ENCODE results near the gene TRIM66.

The TRIM66 gene

DNA sequence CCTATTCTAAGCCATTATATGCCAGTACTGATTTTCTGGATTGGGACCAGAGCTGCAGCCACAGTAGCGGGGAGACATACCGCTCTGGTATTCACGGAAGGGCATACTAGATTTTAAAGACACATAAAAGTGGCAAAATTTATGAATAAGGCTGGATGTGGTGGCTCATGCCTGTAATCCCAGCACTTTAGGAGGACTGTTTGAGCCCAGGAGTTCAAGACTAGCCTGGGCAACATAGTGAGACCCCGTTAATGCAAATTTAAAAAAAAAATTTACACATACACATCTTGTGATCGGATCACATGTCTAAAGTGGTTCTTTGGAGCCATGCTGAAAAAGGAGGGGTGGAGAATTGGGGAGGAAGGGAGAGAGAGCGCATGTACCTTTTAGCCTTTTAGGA, 9.1 kb upstream of the TRIM66 start:
- Histone ChIP-seq H4K20me1 (ENCODE audit: insufficient read depth, low read length, poor library complexity, severe bottlenecking) (no peaks in the 10 kb centered on the region), H3K4me1 (ENCODE audit: insufficient read depth, low read length, poor library complexity, severe bottlenecking) (peaks cover 23% of the 10 kb centered on the region), H3F3A (ENCODE audit: low read depth) (peaks cover 8% of the 10 kb centered on the region), H3K9me2 (replicated peaks; ENCODE audit: low read depth, low read length) (no peaks in the 10 kb centered on the region), H2AFZ (ENCODE audit: low read length) (no peak overlapping the region), H3K27me3 (ENCODE audit: insufficient read depth, low read length, poor library complexity, severe bottlenecking) (no peaks in the 10 kb centered on the region), H3K4me2 (ENCODE audit: low read depth, low read length, poor library complexity, severe bottlenecking) (no peak overlapping the region), H3K36me3 (ENCODE audit: insufficient read depth, low read length) (peaks cover 4% of the 10 kb centered on the region; the same call in 1 of the 2 replicates), H3K9me3 (ENCODE audit: insufficient read depth, low read depth, low read length) (no peaks in the 10 kb centered on the region), H3K79me2 (ENCODE audit: insufficient read depth, low read length) (peaks cover 22% of the 10 kb centered on the region), H3K9ac (ENCODE audit: low read depth, low read length, poor library complexity, severe bottlenecking) (no peak overlapping the region), H3K4me3 (ENCODE audit: low read length, poor library complexity, severe bottlenecking) (no peak overlapping the region)
- TF ChIP-seq, protein P1, sequence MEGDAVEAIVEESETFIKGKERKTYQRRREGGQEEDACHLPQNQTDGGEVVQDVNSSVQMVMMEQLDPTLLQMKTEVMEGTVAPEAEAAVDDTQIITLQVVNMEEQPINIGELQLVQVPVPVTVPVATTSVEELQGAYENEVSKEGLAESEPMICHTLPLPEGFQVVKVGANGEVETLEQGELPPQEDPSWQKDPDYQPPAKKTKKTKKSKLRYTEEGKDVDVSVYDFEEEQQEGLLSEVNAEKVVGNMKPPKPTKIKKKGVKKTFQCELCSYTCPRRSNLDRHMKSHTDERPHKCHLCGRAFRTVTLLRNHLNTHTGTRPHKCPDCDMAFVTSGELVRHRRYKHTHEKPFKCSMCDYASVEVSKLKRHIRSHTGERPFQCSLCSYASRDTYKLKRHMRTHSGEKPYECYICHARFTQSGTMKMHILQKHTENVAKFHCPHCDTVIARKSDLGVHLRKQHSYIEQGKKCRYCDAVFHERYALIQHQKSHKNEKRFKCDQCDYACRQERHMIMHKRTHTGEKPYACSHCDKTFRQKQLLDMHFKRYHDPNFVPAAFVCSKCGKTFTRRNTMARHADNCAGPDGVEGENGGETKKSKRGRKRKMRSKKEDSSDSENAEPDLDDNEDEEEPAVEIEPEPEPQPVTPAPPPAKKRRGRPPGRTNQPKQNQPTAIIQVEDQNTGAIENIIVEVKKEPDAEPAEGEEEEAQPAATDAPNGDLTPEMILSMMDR (conservative IDR thresholded peaks at IDR 0.05; ENCODE audit: low read length), result no peak
- TF ChIP-seq EZH2phosphoT487 (IDR thresholded peaks at IDR 0.05; ENCODE audit: borderline replicate concordance), result no peak

DNA sequence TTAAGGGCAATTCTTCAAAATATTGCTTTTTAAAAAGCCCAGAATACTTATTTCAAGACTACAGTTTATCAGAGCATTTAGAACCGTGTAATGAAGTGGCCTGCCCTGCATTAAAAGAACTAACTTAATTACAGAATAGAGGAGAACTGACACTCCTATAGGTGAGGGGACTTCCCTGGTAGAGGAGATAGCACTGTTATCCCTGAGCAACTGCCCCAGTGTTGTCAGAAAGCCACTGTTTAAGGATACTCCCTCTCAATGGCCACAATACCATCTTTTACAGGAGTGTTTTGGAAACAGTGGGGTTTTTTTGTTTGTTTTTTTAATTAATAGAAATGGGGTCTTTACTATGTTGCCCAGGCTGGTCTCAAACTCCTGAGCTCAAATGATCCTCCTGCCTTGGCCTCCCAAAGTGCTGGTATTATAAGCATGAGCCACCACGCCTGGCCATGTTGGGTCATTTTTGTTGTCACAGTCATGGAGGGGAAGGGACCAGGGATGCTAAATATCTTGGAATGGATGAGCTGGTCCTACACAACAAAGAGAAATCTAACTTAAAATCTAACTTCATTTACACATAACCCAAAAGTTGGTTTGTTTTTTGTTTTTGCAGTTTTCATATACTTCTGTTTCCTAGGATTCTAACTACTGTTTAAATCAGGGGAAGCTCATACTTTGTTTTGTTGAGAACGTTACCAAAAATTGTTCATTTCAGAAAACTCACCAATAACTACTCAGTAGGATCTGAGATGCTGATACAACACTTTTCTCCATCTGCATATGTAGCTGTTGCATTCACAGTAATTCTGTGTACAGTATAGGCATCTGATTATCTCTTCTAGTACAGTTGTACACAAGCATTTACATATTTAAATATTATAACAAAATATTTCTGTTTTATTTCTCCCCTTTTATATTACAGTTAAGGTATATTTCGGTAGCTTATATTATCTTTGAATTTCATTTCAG, 8.2 kb upstream of the TRIM66 start:
- Histone ChIP-seq H3K36me3 (ENCODE audit: insufficient read depth, low read length) (peaks cover 13% of the 10 kb centered on the region; the same call in 1 of the 2 replicates), H3K9me2 (replicated peaks; ENCODE audit: low read depth, low read length) (no peaks in the 10 kb centered on the region), H3K9ac (ENCODE audit: low read depth, low read length, poor library complexity, severe bottlenecking) (peak overlapping the region; percentile 83), H3K4me1 (ENCODE audit: insufficient read depth, low read length, poor library complexity, severe bottlenecking) (peaks cover 23% of the 10 kb centered on the region), H3K27me3 (ENCODE audit: insufficient read depth, low read length, poor library complexity, severe bottlenecking) (no peaks in the 10 kb centered on the region), H3K4me2 (ENCODE audit: low read depth, low read length, poor library complexity, severe bottlenecking) (peak overlapping the region; percentile 89), H3K79me2 (ENCODE audit: insufficient read depth, low read length) (peaks cover 31% of the 10 kb centered on the region), H3K9me3 (ENCODE audit: insufficient read depth, low read depth, low read length) (no peaks in the 10 kb centered on the region), H3F3A (ENCODE audit: low read depth) (peaks cover 8% of the 10 kb centered on the region), H3K4me3 (ENCODE audit: low read length, poor library complexity, severe bottlenecking) (peak overlapping the region; percentile 91), H2AFZ (ENCODE audit: low read length) (no peak overlapping the region), H4K20me1 (ENCODE audit: insufficient read depth, low read length, poor library complexity, severe bottlenecking) (peaks cover 6% of the 10 kb centered on the region)
- TF ChIP-seq, protein P1 (conservative IDR thresholded peaks at IDR 0.05; ENCODE audit: low read length), result no peak
- TF ChIP-seq EZH2phosphoT487 (IDR thresholded peaks at IDR 0.05; ENCODE audit: borderline replicate concordance), result no peak

DNA sequence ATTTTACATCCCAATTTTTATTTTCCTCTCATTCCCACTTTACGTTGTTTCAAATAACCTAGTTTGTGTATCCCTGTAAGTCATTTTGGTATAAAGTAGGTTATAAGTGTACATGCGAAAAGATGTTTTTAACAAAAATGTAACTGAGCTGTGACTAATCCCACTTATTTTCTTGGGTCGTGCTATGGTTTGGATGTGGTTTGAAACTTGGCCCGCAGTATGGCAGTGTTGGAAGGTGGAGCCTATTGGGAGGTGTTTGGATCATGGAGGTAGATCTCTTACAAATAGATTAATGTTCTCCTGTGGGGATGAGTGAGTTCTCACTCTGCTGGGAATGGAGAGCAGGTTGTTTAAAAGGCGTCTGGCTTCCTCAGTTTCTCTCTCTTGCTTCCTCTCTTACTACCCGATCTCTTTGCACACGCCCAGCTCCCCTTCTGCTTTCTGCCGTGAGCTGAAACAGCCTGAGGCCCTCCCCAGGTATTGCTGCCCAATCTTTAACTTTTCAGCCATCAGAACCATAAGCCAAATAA, 7.3 kb upstream of the TRIM66 start:
- peaks cover 8% of the 10 kb centered on the region for H3F3A ChIP-seq (ENCODE audit: low read depth)
- TF ChIP-seq, protein P1 (conservative IDR thresholded peaks at IDR 0.05; ENCODE audit: low read length), result no peak
- TF ChIP-seq EZH2phosphoT487 (IDR thresholded peaks at IDR 0.05; ENCODE audit: borderline replicate concordance), result no peak

More for the DNA sequence above, 7.3 kb upstream of the TRIM66 start:
- Histone ChIP-seq H3K4me3 (ENCODE audit: low read length, poor library complexity, severe bottlenecking) (peak overlapping the region; percentile 91), H4K20me1 (ENCODE audit: insufficient read depth, low read length, poor library complexity, severe bottlenecking) (peaks cover 15% of the 10 kb centered on the region), H3K79me2 (ENCODE audit: insufficient read depth, low read length) (peaks cover 40% of the 10 kb centered on the region), H3K9me2 (replicated peaks; ENCODE audit: low read depth, low read length) (no peaks in the 10 kb centered on the region), H3K4me2 (ENCODE audit: low read depth, low read length, poor library complexity, severe bottlenecking) (peak overlapping the region; percentile 89), H3K9me3 (ENCODE audit: insufficient read depth, low read depth, low read length) (no peaks in the 10 kb centered on the region), H3K4me1 (ENCODE audit: insufficient read depth, low read length, poor library complexity, severe bottlenecking) (peaks cover 29% of the 10 kb centered on the region), H3K27me3 (ENCODE audit: insufficient read depth, low read length, poor library complexity, severe bottlenecking) (no peaks in the 10 kb centered on the region), H2AFZ (ENCODE audit: low read length) (no peak overlapping the region; the same call in 1 of the 2 replicates), H3K9ac (ENCODE audit: low read depth, low read length, poor library complexity, severe bottlenecking) (peak overlapping the region; percentile 83), H3K36me3 (ENCODE audit: insufficient read depth, low read length) (peaks cover 22% of the 10 kb centered on the region; the same call in 1 of the 2 replicates)

Measured in Loucy (cell line).